HG02763 (cell line): ENCODE measurements around the gene MVB12B.
A peak's percentile ranks its signal among the peaks of the same experiment; 100 is the strongest.

Experiments used
- ATAC-seq: cut with Tn5 transposase; IDR thresholded peaks from one replicate; pipeline ENCODE4 v1.9.1; 2021; ENCODE audit warnings: mild to moderate bottlenecking, moderate library complexity; ENCODE audit not compliant: unreplicated experiment

The MVB12B gene

DNA sequence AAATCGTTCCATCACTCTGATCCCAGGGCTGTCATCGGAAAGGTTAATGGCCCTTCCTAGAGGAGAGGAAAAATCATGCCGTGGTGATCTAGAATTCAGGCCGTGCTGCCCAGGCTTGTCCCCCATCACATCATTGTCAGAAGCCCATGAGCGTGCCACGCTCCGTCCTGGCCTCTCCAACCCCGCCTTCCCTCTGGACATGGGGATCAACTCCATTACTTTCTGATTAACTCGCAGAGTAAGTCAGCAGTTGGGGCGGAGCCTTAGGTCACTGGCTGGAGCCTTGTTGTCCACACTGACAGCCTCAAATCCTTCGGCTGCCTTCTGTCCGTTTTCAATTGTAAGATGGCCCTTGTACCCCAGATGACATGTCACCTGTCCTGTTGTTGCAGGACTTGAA lies 75.0 kb downstream of the MVB12B start:
- ATAC-seq: no peak

- no peak for ATAC-seq
These were observed 76.8 kb downstream of the MVB12B start for GRCh38 chr9:126403397-126403796.

GRCh38 chr9:126404459-126404858 lies 77.8 kb downstream of the MVB12B start:
- ATAC-seq: no peak

GRCh38 chr9:126406075-126406667 lies 79.5 kb downstream of the MVB12B start:
- ATAC-seq: no peak

DNA sequence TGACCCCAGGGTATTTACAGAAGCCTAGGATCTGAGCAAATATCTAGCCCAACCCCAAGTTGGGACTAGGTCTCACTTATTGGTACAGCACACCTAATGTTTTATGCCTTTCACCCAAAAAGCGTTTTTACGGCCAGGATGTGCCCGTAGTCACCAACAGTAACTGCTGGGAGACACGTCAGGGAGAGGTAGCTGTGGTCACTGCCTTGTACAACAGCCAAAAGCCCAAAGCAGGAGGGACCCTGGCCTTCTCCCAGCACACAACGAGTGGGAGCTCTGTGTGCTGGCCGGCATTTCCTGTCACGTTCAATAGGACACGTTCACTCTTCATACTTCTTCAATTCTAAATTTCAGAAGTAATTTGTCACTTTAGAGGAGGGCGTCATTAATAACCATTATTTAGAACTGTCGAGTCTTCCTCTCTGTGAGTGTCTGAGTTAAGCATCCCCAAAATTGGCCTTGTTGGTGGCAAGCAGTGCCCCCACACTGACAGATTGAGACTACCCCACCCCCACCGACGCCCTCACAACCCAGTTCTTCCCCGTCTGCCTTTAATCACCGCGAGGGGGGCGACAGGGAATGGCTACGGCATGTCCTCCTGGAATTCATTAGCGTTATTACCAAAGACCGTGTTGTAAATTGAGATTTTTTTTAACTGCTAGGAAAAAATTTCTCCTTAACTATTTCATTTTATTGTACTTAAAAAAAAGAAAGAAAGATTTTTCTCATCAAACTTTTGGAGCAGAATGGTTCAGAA lies 80.7 kb downstream of the MVB12B start:
- ATAC-seq: no peak

GRCh38 chr9:126408004-126408403 lies 81.4 kb downstream of the MVB12B start:
- ATAC-seq: no peak

- ATAC-seq: no peak
These were observed 83.6 kb downstream of the MVB12B start for GRCh38 chr9:126410229-126410628.

DNA sequence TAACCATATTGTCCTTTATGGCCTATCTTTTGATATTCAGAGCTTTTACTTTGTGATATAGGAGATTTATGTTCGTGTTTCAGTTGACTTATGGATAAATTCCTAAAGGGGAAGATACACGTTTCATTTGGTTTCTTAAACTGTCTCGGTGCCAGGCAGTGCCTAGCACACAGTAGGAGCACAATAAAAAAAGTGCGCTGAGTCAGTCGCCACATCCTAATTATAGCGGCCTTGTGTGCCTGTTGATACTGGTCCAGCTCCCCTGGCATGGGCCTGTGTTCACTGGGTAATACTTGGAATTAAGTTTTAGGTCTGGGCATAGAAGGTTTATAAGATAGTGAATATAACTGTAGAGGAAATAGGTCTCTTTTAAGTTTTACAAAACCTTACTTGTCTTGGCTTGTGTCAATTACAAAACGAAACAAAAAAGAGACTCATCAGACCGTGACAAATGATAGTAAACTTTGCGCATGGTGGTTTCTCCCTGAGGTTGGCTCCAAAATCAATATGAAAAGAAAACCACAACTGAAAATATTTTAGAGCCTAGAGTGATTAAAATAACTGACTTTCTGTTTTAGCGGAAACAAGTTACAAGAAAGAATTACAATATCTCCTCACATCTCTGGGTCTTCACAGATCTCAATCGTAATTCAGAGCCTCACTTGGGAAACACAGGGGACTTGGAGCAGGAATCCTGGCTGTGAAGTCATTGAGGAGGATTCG lies 84.8 kb downstream of the MVB12B start:
- ATAC-seq: peak; percentile 71

DNA sequence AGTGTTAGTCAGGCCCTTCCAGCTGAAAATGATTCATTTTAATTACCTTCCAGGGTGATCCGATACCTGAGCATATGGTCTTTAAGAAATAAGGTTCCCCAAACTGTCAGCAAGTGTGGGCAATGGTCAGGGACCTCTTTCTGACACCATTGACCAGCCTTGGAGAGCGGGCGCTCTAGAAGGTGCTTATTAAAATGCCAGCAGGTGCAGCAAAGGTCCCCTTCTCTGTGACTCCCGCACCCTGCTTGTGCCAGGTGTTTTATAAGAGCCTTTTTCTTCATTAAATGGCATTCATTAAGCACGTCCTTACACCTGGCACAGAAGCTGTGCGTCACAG lies 85.3 kb downstream of the MVB12B start:
- no peak for ATAC-seq

- ATAC-seq: no peak
These were observed 86.3 kb downstream of the MVB12B start for GRCh38 chr9:126412905-126413304.

DNA sequence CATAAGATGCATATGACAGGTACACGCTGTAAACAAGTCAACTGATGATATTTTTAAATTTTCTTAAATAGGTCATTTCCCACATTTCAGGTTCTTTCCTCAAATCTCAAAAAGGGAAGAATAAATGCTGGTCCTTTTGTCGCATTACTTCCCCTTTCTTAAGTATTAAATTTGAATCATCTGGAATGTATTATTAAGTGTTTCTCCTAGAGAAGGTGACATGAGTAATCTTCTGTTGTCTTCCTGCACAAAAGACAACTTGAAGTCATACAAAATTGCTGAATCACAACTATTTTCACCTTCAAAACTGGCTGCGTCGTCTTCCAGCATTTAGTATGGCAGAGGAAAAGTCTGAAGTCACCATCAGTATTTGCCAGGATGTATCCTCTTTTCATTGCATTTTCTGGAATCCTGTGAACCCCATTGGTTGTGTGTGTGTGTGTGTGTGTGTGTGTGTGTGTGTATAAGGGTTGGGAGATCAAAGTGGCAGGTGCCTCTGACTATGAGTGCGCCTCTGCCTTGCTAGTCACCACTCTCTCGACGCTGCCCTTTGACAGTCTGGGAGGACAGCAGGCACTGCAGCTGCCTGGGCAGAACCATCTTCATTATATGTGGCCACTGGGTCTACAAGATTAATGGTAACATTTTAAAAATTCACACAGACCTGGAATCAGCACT lies 86.9 kb downstream of the MVB12B start:
- ATAC-seq: no peak

- no peak for ATAC-seq
These were observed 89.2 kb downstream of the MVB12B start for GRCh38 chr9:126415741-126416370.

GRCh38 chr9:126417043-126417442 lies 90.4 kb downstream of the MVB12B start:
- ATAC-seq: no peak

GRCh38 chr9:126417684-126418083 lies 91.1 kb downstream of the MVB12B start:
- no peak for ATAC-seq

DNA sequence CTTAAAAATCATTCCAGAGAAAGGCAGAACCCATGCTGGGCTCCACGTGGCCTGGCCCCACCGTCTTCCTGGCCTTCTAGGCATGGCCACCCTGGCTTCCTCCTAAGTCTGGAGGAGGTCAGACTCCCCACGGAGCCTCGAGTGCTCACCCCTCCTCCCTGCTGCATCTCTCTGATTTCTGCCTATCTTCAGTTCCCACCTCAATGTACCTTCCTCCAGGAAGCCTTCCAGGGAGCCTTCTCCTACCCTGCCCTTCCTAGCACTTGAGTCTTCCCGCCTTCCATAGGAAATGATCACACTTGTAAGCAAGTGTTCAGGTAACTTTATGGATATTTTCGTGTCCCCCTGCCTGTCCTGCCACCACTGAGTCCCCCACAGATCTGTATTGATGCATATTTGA lies 92.0 kb downstream of the MVB12B start:
- no peak for ATAC-seq

DNA sequence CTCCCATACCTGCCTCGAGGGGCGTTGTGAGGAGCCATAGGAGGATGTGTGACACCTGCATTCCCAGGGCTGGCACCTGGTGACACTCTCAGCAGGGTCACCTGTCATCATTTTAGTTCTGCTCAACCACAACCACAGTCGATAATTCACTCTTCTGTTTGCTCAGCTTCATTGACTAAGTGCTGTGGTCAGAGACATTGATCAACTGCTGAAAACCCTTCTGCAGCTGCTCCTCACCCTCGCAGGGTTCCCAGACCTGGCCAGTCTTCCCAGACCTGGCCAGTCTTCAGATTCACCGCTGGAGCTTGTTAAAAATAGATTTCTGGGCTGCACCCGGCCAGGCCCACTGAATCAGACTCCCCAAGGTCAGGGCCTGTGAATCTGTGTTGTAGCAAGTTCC lies 92.8 kb downstream of the MVB12B start:
- ATAC-seq: no peak

DNA sequence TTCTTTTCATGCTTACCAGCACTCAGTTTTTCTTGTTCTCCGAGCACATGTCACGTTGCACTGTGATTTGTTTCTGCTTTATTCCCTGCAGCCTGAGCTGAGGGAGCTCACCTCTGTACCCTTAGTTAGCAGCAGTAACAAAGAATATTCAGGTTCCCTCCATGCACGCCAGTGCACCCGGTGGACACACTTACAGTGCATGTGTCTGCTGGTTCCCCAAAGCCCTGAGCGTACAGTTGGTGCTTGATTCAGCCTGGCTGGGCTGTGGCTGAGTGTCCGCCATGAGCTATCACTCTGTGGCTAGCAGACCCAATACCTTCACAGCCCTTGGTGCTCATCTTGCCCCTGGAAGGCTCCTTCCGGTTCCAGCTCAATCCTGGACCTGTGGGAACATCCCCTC lies 93.5 kb downstream of the MVB12B start:
- no peak for ATAC-seq

DNA sequence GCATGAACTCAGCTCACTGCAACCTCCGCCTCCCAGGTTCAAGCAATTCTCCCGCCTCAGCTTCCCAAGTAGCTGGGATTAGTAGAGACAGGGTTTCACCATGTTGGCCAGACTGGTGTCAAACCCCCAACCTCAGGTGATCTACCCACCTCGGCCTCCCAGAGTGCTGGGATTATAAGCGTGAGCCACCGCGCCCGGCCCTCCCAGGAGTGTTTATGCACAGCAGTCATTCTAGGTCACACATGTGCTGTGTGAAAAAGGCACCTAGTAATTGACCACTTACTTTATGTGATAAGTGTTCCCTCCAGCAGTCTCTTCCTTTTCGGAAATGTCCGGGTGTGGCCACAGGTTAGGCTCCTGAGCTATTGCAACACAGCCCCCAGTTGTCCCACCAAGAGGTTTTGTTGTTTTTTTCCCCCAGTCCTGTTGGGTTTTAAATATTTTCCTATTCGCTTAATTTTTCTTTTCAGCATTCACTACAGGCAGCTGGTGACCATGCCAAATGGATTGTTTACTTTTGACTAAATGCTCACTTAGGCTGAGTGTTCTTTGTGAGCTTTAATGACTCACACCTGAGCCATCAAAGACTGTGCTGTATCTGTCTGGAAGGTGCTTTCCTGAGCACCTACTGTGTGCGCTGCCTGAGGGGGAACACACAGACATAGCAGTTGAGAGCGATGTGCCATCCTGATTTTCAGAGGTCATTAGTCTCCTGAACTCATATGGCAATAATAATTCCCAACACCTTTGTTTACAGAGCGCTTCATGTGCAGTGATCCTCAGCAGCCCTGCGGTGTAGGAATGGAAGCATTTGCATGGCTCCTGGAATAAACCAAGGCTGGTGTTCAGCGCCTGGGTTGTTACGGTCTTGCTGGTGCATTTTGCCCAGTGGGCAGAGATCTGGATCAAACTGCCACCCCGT lies 94.3 kb downstream of the MVB12B start:
- ATAC-seq: no peak

DNA sequence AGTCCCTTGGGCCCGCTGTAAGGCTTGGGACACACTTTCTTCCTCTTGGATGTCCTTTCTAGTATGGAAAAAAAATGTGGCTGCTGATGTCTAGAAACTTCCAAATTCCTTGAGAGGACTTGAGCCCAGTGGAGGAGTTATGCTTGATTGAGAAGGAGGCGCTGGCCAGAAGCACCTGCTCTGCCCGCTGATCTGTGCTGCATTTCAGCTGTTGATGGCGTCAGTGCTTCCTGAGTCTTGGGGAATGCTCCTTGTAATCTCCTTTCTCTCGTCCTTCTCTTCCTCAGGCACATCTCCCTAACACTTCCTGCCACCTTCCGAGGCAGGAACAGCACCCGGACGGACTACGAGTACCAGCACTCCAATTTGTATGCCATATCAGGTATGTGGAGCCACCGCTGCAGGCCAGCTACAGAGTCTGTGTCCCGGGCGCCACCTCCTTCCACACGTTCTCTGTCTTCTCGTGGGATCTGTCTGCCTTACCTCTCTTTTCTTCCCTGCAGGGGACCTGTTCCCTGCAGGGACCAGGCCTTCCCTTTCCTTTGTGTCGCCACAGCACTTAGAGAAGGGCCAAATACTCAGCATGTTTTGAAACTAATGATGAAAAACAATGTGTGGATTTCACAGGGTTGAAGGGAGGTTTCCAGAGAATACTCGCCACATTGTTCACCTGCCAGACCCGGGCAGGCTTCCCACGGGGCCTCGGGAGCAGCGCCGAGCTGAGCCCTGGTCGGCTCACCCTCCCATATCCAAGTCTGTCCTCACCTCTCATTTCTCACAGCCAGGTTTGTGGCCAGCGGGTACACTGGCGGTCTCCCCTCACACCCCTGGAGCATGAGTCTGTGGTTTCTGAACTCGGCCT lies 95.2 kb downstream of the MVB12B start:
- no peak for ATAC-seq
